HEK293 (cell line): ENCODE results near the gene TCERG1.

ENCODE experiments used
- CTCF ChIA-PET: fragments of 350-600 bp; formaldehyde crosslinking; extraction: SDS; loops from one replicate; lab custom pipeline; 2021; ENCODE audit warnings: antibody characterized with exemption; lab: Yijun Ruan, JAX
- POLR2A ChIA-PET: fragments of 300-600 bp; formaldehyde crosslinking; extraction: SDS; loops from one replicate; lab custom pipeline; 2020; ENCODE audit warnings: antibody characterized with exemption, inconsistent platforms; lab: Yijun Ruan, JAX
- H3K27ac ChIP-seq: fragments of 200-500 bp; sonication (Bioruptor generic); 2 replicates; pipeline ENCODE4 v1.5.1; 2014; ENCODE audit warnings: low read depth, low read length, control low read depth, inconsistent platforms; ENCODE audit errors: extremely low read depth
- H3K36me3 ChIP-seq, 2 experiments: fragments of 200-500 bp in 1 of 2; sonication (Bioruptor generic) in 1 of 2; 1 replicate in 1 of 2; 2 replicates in 1 of 2; pipeline ENCODE4 v1.5.1; 2014 to 2017; ENCODE audit warnings: inconsistent platforms in 2 of 2, low read length in 2 of 2; ENCODE audit not compliant: control insufficient read depth in 2 of 2, insufficient read depth in 1 of 2
- H3K4me1 ChIP-seq: fragments of 200-500 bp; sonication (Bioruptor generic); 2 replicates; pipeline ENCODE4 v1.5.1; 2014; ENCODE audit warnings: mild to moderate bottlenecking, low read length, inconsistent platforms; ENCODE audit not compliant: control insufficient read depth, insufficient read depth
- H3K4me3 ChIP-seq: 2 replicates; pipeline ENCODE4 v1.5.1; 2011; ENCODE audit warnings: low read depth, mild to moderate bottlenecking, control low read depth, low read length, moderate library complexity
- H3K9me3 ChIP-seq: fragments of 200-500 bp; sonication (Bioruptor generic); 2 replicates; pipeline ENCODE4 v1.5.1; 2014; ENCODE audit warnings: low read depth, low read length, inconsistent platforms; ENCODE audit not compliant: control insufficient read depth, insufficient read depth
- GLIS1 ChIP-seq: fragments of 450-650 bp; formaldehyde crosslinking; IDR thresholded peaks from 2 replicates; pipeline ENCODE4 v1.5.1; 2016; ENCODE audit warnings: missing biosample characterization, missing genetic modification characterization
- ZNF214 ChIP-seq: fragments of 450-650 bp; formaldehyde crosslinking; IDR thresholded peaks from 2 replicates; pipeline ENCODE4 v1.5.1; 2017; ENCODE audit warnings: missing biosample characterization, mild to moderate bottlenecking, missing genetic modification characterization, borderline replicate concordance
- ZNF747 ChIP-seq: fragments of 450-650 bp; formaldehyde crosslinking; IDR thresholded peaks from 2 replicates; pipeline ENCODE4 v1.5.1; 2016; ENCODE audit warnings: missing biosample characterization, missing genetic modification characterization

Gene TCERG1

DNA sequence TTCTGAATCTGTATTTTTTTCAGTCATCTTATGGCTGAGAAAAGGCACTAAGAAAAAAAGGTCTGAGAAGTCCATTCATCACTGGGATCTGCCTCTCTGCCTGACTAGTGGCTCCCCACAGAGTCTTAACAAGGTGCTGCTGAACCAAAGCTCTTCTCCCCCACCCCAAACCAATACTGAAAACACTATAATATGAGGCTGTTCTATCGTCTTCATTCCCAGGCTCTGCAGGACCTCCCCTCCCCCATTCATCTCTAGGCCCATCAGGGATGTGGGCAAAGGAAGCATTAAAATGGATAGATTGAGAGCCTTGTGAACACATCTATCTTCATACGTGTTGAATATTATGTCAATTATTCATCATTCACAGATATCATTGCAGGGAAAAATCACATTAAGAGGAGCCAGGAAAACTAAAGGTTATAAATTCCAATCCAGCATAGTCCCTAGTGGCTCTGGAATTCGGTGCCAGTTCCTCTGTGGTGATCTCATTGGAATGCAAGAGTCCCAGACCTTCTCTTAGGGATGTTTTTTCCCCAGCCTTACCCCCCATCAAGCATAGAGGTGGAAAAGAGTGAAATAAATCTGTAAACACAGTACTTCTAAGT is 113.2 kb downstream of the TCERG1 start:
- CTCF ChIA-PET = no interaction called here
- POLR2A ChIA-PET = no interaction called here
- H3K4me1 ChIP-seq = no peaks in the 10 kb centered on the region
- TF ChIP-seq GLIS1 (tag by site-specific recombination) (peak; percentile 9; the same call in 1 of the 2 replicates), ZNF747 (tag by site-specific recombination) (no peak), ZNF214 (tag by site-specific recombination) (no peak)
- H3K36me3 ChIP-seq = no peaks in the 10 kb centered on the region
- no peak overlapping the region for H3K4me3 ChIP-seq
- H3K27ac ChIP-seq = no peak overlapping the region
- no peaks in the 10 kb centered on the region for H3K9me3 ChIP-seq
